Left renal cortex interstitium (tissue), 4 donors: Measurements from ENCODE around the gene KLK2. TPM values are rescaled to one million over a fixed set of nuclear protein-coding genes. Genes with fewer than 3 reads are reported as not detected.

ENCODE experiments used
- DNase-seq, 4 donors: peaks; one replicate each; pipeline ENCODE4 v3.0.0-alpha.2; 2013; ENCODE audit warnings: low read depth in 4 of 4, low spot score in 2 of 4, missing footprints in 1 of 4
- polyA plus RNA-seq, 4 donors: library from polyadenylated mRNA; unstranded; fragments of 120-200 nt; gene quantifications; one replicate each; pipeline ENCODE4 v1.2.1, GENCODE V29; 2013; ENCODE audit not compliant: insufficient read length in 4 of 4

KLK2 gene
- polyA plus RNA-seq = under 1 TPM in 2 of 4 donors, not detected in 2; 0.39 to 0.42 TPM

- no peak for DNase-seq
Observed at GRCh38 chr19:50873056-50873455, at the start of gene KLK2. Gene KLK2, plus strand, starts transcription at chr19:50873439. Its CDS starts 35 bp downstream, at chr19:50873474.

- no peak for DNase-seq
Observed at GRCh38 chr19:50826492-50827240, 46.6 kb upstream of the KLK2 start.

- no peak for DNase-seq
Observed at GRCh38 chr19:50827476-50827875, 45.8 kb upstream of the KLK2 start.

DNA sequence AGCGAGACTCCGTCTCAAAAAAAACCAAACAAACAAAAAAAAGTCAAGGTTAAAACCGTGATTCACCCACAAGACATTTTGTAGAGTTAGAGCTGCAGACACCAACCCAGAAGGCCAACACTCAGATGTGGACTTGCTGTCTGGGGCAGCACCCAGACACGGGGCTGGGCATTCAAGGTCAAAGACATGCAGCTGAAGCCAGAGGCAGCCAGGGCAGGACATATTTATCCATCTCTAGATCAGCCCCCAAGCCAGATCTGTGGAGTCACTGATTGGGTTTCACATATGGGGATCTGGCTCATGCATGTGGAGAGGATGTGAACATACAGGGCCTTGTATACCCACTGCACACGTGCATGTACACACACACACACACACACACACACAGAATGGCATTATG lies 43.4 kb upstream of the KLK2 start:
- no peak for DNase-seq

DNA sequence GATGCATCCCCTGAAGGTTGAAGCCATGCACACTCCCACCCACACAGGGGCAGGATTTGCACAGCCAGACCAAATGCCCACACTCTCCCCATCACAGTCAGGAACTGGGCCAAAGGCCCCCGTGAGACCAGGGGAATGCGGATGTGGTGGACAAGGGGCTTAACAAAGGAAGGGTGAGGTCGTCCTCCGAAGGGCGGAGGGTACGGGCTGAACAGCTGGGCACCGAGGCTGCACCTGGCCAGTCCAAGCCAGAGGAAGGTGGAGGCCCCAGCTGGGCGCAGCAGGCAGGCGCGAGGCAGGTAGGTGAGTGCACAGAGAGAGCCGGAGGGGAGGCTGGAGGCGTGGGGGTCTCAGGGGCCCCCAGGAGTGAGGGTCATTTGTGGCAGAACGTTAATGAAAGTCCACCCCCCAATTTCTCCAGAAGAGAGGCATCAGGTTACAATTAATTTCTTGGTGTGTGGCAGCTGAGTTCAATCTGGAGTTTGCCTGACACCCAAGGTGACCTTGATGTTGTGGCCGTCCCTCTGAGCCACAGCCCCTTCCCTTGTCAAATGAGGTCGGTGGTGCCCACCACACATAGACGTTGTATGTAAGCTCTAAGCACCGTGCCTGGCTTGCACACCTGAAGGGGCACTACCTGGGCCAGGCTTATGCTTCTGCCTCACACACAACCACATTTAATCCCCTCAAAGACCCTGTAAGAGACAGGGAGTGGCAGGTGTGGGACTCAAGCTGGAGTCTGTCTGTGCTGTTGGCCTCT lies 42.8 kb upstream of the KLK2 start:
- no peak for DNase-seq

- DNase-seq = no peak
Observed at GRCh38 chr19:50831026-50831396, 42.2 kb upstream of the KLK2 start.

DNA sequence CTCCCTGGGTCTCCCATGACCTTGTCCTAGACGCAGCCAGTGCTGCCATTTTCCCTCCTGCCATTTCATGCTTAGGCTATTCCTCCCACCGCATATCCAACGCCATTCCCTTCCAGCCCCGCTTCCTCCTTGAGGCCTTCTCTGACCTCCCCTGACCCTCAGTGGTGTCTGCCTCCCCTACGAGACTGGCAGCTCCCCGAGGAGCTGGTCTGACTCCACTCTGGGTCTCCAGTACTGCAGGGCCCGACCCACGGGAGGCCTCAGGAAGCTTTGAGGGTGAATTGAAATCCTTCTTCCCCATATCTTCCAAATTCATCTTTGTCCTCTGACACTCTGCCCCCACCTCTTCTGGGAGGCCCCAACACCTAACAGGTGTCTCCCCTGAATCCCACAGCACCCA lies 40.6 kb upstream of the KLK2 start:
- no peak for DNase-seq

GRCh38 chr19:50833117-50833801 lies 40.0 kb upstream of the KLK2 start, which contains the start of gene KLK15:
Gene KLK15, minus strand, starts transcription at chr19:50833574. Its CDS starts 2,082 bp downstream, at chr19:50831492.
- DNase-seq = no peak

- DNase-seq = no peak
Observed at GRCh38 chr19:50833802-50834167, 39.5 kb upstream of the KLK2 start.

GRCh38 chr19:50835103-50835784 lies 38.0 kb upstream of the KLK2 start:
- no peak for DNase-seq

GRCh38 chr19:50835785-50836542 lies 37.3 kb upstream of the KLK2 start:
- peak in 2 of 4 donors; percentile 44 to 50 for DNase-seq

DNA sequence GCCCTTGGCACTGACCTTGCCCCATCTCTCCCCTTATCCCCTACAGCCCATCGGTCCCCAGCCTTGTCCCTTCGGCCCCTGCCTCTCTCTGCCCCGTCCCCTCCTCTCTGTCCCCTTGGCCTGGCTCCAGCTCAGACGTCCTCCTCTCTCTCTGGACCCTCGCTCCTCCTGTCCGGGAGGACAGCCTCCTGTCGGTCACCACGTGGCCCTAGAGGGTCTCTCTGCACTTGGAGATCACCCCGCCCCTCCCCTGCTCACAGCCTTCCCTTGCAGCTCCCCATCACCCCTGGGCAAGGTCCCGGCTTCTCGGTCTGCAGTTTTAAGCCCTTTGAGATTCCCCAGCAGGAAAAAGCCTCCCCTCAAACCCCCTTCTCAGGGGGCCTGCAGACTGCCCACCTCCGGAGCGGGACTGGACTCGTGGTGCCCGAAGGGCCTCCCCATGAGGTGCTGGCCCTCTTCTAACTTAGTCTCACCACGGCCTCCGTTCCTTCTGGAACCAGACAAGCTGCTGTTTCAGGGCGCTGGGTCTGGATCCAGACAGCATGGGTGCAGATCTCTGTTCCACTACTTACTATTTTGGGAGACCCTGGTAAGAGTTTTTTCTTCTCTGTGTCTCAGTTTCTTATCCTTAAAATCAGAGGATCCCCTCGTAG lies 36.6 kb upstream of the KLK2 start:
- DNase-seq = no peak

GRCh38 chr19:50837300-50837699 lies 35.9 kb upstream of the KLK2 start:
- no peak for DNase-seq

DNA sequence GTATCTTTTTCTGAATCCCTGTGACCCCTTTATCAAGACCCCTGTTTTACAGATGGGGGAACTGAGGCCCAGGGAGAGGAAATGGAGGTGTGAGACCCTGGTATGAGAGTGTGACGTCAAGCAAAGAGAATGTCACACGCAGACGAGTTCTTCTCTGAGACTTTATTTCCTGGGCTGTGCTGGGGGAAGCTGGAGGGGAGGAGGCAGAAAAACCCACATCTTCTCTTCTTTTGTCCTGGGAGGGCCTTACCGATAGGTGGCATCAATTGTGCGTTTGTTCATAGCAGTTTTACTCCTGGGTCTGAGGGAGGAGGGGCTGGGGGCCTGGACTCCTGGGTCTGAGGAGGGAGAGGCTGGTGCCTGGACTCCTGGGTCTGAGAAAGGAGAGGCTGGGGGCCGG lies 35.0 kb upstream of the KLK2 start:
- no peak for DNase-seq

GRCh38 chr19:50839712-50840655 lies 33.3 kb upstream of the KLK2 start:
- no peak for DNase-seq

GRCh38 chr19:50842130-50842529 lies 31.1 kb upstream of the KLK2 start:
- no peak for DNase-seq

DNA sequence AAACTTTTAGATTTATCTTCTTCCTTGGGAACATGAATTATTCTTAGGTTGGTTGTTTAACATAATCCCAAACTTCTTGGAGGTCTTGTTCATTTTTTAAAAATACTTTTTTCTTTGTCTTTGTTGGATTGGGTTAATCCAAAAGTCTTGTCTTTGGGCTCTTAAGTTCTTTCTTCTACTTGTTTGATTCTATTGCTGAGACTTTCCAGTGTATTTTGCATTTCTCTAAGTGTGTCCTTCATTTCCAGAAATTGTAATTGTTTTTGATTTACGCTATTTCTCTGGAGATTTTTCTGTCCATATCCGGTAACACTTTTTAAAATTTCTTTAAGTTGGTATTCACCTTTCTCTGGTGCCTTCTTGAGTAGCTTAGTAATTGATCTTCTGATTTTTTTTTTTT lies 30.0 kb upstream of the KLK2 start:
- no peak for DNase-seq

DNA sequence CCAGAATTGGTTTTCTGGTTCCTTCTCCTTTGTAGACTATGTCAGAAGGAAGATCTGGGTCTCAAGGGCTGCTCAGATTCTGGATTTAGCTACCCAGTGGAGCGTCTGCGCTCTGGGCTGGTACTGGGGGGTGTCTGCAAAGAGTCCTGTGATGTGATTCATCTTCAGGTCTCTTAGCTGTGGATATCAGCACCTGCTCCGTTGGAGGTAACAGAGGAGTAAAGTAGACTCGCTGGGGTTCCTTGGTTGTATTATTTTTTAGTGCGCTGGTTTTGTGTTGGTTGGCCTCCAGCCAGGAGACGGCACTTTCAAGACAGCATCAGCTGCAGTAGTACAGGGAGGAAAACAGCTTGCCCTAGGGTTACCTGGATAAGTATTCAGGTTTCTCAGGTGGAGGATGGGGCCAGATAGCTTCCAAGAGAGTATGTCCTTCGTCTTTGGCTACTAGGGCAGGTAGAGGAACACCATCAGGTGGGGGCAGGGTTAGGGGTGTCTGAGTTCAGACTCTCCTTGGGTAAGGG lies 29.5 kb upstream of the KLK2 start:
- no peak for DNase-seq
